HepG2 (cell line): ENCODE measurements around the gene GSTM2. TPM values are rescaled to one million over a fixed set of nuclear protein-coding genes. Genes with fewer than 3 reads are reported as not detected.

Experiments used
- DBP ChIP-seq: sonication (generic); formaldehyde crosslinking; IDR thresholded peaks from 2 replicates; pipeline ENCODE4 v1.4.0; 2020; ENCODE audit warnings: missing genetic modification reagents; ENCODE audit errors: not compliant biosample characterization
- DNMT3B ChIP-seq: conservative IDR thresholded peaks from 2 replicates; pipeline ENCODE4 v1.6.1; 2016; ENCODE audit warnings: missing biosample characterization, control low read depth
- DRAP1 ChIP-seq: IDR thresholded peaks from 2 replicates; pipeline ENCODE4 v1.6.1; 2016; ENCODE audit warnings: missing genetic modification reagents, missing compliant biosample characterization
- ELF1 ChIP-seq: sonication (generic); formaldehyde crosslinking; IDR thresholded peaks from 2 replicates; pipeline ENCODE4 v1.4.0; 2020; ENCODE audit warnings: missing genetic modification reagents
- HNF4A ChIP-seq: sonication (generic); formaldehyde crosslinking; IDR thresholded peaks from 2 replicates; pipeline ENCODE4 v1.4.0; 2020; ENCODE audit warnings: missing genetic modification reagents
- HOXA5 ChIP-seq: sonication (generic); formaldehyde crosslinking; IDR thresholded peaks from 2 replicates; pipeline ENCODE4 v1.4.0; 2020; ENCODE audit warnings: missing genetic modification reagents
- IKZF4 ChIP-seq: sonication (generic); formaldehyde crosslinking; IDR thresholded peaks from 2 replicates; pipeline ENCODE4 v1.5.1; 2020; ENCODE audit warnings: borderline replicate concordance, mild to moderate bottlenecking, low read depth, missing genetic modification reagents; ENCODE audit errors: not compliant biosample characterization
- KMT2B ChIP-seq: IDR thresholded peaks from 2 replicates; pipeline ENCODE4 v1.6.1; 2016; ENCODE audit warnings: missing genetic modification reagents, missing compliant biosample characterization
- PHF21A ChIP-seq: sonication (generic); formaldehyde crosslinking; IDR thresholded peaks from 2 replicates; pipeline ENCODE4 v1.5.0; 2020; ENCODE audit warnings: mild to moderate bottlenecking, missing genetic modification reagents
- SPEN ChIP-seq: sonication (generic); formaldehyde crosslinking; IDR thresholded peaks from 2 replicates; pipeline ENCODE4 v1.5.1; 2020; ENCODE audit warnings: low read depth, mild to moderate bottlenecking, missing genetic modification reagents
- ZNF274 ChIP-seq: sonication (generic); formaldehyde crosslinking; IDR thresholded peaks from 2 replicates; pipeline ENCODE4 v1.5.1; 2020; ENCODE audit warnings: mild to moderate bottlenecking, missing genetic modification reagents
- ZNF44 ChIP-seq: sonication (generic); formaldehyde crosslinking; IDR thresholded peaks from 2 replicates; pipeline ENCODE4 v1.5.1; 2020; ENCODE audit warnings: mild to moderate bottlenecking, missing genetic modification reagents
- ZNF569 ChIP-seq: sonication (generic); formaldehyde crosslinking; IDR thresholded peaks from 2 replicates; pipeline ENCODE4 v1.5.0; 2020; ENCODE audit warnings: mild to moderate bottlenecking, missing genetic modification reagents, moderate library complexity, borderline replicate concordance
- ZNF687 ChIP-seq: sonication (generic); formaldehyde crosslinking; IDR thresholded peaks from 2 replicates; pipeline ENCODE4 v1.5.1; 2020; ENCODE audit warnings: mild to moderate bottlenecking, missing genetic modification reagents, moderate library complexity
- polyA plus RNA-seq, 8 experiments: library from polyadenylated mRNA; depleted of rRNA in 3 of 8; stranded (reverse) in 7 of 8; unstranded in 1 of 8; fragments of >200 nt; fragmentation: Illumina TruSeq in 4 of 8; extraction: Trizol in 4 of 8; gene quantifications; 2 replicates each; pipeline versions ENCODE4 v1.2.1 to v1.2.3, GENCODE V29; 2011 to 2016; ENCODE audit warnings: low read depth in 4 of 8, missing spikeins in 1 of 8, mixed read lengths in 1 of 8; ENCODE audit not compliant: insufficient read depth in 1 of 8
- total RNA-seq, 5 experiments: library from RNA; depleted of rRNA; stranded (reverse); fragments of >200 nt; fragmentation: Illumina TruSeq; extraction: Trizol; gene quantifications; 2 replicates each; pipeline ENCODE4 v1.2.3, GENCODE V29; 2016; ENCODE audit warnings: low read depth in 1 of 5
- TF ChIP-seq, protein P1 (sequence below): sonication (generic); formaldehyde crosslinking; IDR thresholded peaks from 2 replicates; pipeline ENCODE4 v1.4.0; 2020; ENCODE audit warnings: mild to moderate bottlenecking, missing genetic modification reagents
- TF ChIP-seq, protein P2 (sequence below): sonication (generic); formaldehyde crosslinking; IDR thresholded peaks from 2 replicates; pipeline ENCODE4 v1.8.1; 2023; ENCODE audit warnings: missing genetic modification reagents, inconsistent platforms, borderline replicate concordance
- TF ChIP-seq, protein P3 (sequence below): sonication (generic); formaldehyde crosslinking; IDR thresholded peaks from 2 replicates; pipeline ENCODE4 v1.4.0; 2020; ENCODE audit warnings: missing genetic modification reagents

GSTM2 gene
- total and polyA plus RNA-seq, 2 of the 13 experiments (the other 11 are each of a cell fraction or from before 2014, with no cell fraction given): 7.0 to 15.0 TPM

GRCh38 chr1:109667452-109668122 is at the start of gene GSTM2 (continued):
- TF ChIP-seq ELF1 (CRISPR knock-in tag): no peak
- TF ChIP-seq, protein P1, sequence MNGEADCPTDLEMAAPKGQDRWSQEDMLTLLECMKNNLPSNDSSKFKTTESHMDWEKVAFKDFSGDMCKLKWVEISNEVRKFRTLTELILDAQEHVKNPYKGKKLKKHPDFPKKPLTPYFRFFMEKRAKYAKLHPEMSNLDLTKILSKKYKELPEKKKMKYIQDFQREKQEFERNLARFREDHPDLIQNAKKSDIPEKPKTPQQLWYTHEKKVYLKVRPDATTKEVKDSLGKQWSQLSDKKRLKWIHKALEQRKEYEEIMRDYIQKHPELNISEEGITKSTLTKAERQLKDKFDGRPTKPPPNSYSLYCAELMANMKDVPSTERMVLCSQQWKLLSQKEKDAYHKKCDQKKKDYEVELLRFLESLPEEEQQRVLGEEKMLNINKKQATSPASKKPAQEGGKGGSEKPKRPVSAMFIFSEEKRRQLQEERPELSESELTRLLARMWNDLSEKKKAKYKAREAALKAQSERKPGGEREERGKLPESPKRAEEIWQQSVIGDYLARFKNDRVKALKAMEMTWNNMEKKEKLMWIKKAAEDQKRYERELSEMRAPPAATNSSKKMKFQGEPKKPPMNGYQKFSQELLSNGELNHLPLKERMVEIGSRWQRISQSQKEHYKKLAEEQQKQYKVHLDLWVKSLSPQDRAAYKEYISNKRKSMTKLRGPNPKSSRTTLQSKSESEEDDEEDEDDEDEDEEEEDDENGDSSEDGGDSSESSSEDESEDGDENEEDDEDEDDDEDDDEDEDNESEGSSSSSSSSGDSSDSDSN: 0 out of 2 replicates have a peak, but pooled peaks have one; percentile 24
- TF ChIP-seq ZNF569 (CRISPR knock-in tag): no peak
- no peak for TF ChIP-seq IKZF4 (CRISPR knock-in tag)
- peak; percentile 39; the same call in 1 of the 2 replicates for TF ChIP-seq ZNF687 (CRISPR knock-in tag)
- TF ChIP-seq ZNF44 (CRISPR knock-in tag): no peak
- TF ChIP-seq PHF21A: peak; percentile 52; the same call in 1 of the 2 replicates
- TF ChIP-seq DNMT3B (CRISPR knock-in tag): no peak
- TF ChIP-seq SPEN (CRISPR knock-in tag): no peak
- no peak for TF ChIP-seq KMT2B (CRISPR knock-in tag)
- peak; percentile 40 for TF ChIP-seq HNF4A
- TF ChIP-seq DRAP1: peak; percentile 65
- no peak for TF ChIP-seq DBP (CRISPR knock-in tag)
- no peak for TF ChIP-seq ZNF274 (CRISPR knock-in tag)
- TF ChIP-seq, protein P2, sequence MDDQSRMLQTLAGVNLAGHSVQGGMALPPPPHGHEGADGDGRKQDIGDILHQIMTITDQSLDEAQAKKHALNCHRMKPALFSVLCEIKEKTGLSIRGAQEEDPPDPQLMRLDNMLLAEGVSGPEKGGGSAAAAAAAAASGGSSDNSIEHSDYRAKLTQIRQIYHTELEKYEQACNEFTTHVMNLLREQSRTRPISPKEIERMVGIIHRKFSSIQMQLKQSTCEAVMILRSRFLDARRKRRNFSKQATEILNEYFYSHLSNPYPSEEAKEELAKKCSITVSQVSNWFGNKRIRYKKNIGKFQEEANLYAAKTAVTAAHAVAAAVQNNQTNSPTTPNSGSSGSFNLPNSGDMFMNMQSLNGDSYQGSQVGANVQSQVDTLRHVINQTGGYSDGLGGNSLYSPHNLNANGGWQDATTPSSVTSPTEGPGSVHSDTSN (CRISPR knock-in tag): no peak
- TF ChIP-seq HOXA5 (CRISPR knock-in tag): no peak
- TF ChIP-seq, protein P3, sequence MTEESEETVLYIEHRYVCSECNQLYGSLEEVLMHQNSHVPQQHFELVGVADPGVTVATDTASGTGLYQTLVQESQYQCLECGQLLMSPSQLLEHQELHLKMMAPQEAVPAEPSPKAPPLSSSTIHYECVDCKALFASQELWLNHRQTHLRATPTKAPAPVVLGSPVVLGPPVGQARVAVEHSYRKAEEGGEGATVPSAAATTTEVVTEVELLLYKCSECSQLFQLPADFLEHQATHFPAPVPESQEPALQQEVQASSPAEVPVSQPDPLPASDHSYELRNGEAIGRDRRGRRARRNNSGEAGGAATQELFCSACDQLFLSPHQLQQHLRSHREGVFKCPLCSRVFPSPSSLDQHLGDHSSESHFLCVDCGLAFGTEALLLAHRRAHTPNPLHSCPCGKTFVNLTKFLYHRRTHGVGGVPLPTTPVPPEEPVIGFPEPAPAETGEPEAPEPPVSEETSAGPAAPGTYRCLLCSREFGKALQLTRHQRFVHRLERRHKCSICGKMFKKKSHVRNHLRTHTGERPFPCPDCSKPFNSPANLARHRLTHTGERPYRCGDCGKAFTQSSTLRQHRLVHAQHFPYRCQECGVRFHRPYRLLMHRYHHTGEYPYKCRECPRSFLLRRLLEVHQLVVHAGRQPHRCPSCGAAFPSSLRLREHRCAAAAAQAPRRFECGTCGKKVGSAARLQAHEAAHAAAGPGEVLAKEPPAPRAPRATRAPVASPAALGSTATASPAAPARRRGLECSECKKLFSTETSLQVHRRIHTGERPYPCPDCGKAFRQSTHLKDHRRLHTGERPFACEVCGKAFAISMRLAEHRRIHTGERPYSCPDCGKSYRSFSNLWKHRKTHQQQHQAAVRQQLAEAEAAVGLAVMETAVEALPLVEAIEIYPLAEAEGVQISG (CRISPR knock-in tag): 0 out of 2 replicates have a peak, but pooled peaks have one; percentile 23
